GM06990 (cell line): Measurements from ENCODE around the gene KRTCAP3.

Experiments
- DNase-seq: peaks from one replicate; pipeline ENCODE4 v3.0.0-alpha.2; 2011; ENCODE audit not compliant: insufficient read length; ENCODE audit errors: extremely low read depth
- H3K27me3 ChIP-seq: replicated peaks from 2 replicates; pipeline ENCODE4 v1.6.0; 2011; ENCODE audit warnings: low read length; ENCODE audit not compliant: control insufficient read depth, insufficient read depth
- H3K36me3 ChIP-seq: 2 replicates; pipeline ENCODE4 v1.5.1; 2011; ENCODE audit warnings: low read length; ENCODE audit not compliant: control insufficient read depth, insufficient read depth
- H3K4me3 ChIP-seq: replicated peaks from 2 replicates; pipeline ENCODE4 v1.5.1; 2011; ENCODE audit warnings: low read depth, mild to moderate bottlenecking, control low read depth, low read length
- CTCF ChIP-seq: IDR thresholded peaks from 2 replicates; pipeline ENCODE4 v1.5.1; 2011; ENCODE audit warnings: low read length, control low read depth, mild to moderate bottlenecking, inconsistent platforms; ENCODE audit not compliant: insufficient read depth, poor library complexity, severe bottlenecking

Gene KRTCAP3

GRCh38 chr2:27446057-27446456 lies 3.9 kb downstream of the KRTCAP3 start:
- Histone ChIP-seq H3K4me3 (no peak overlapping the region), H3K27me3 (no peaks in the 10 kb centered on the region), H3K36me3 (peaks cover 22% of the 10 kb centered on the region)
- no peak for TF ChIP-seq CTCF
- DNase-seq: no peak

GRCh38 chr2:27448381-27448780 lies 6.2 kb downstream of the KRTCAP3 start:
- Histone ChIP-seq H3K4me3 (no peak overlapping the region), H3K36me3 (peaks cover 7% of the 10 kb centered on the region), H3K27me3 (no peaks in the 10 kb centered on the region)
- no peak for TF ChIP-seq CTCF
- no peak for DNase-seq

- Histone ChIP-seq H3K36me3 (no peaks in the 10 kb centered on the region), H3K27me3 (no peaks in the 10 kb centered on the region), H3K4me3 (no peak overlapping the region)
- no peak for DNase-seq
- no peak for TF ChIP-seq CTCF
These were observed 8.9 kb downstream of the KRTCAP3 start for GRCh38 chr2:27451095-27451494.

- TF ChIP-seq CTCF: no peak
- no peaks in the 10 kb centered on the region for H3K27me3 ChIP-seq
- no peak for DNase-seq
- H3K4me3 ChIP-seq: no peak overlapping the region
- H3K36me3 ChIP-seq: no peaks in the 10 kb centered on the region; the same call in 1 of the 2 replicates
These were observed 11.8 kb downstream of the KRTCAP3 start for GRCh38 chr2:27453968-27454367.

GRCh38 chr2:27461118-27461517 lies 18.9 kb downstream of the KRTCAP3 start:
- no peak for DNase-seq
- Histone ChIP-seq H3K36me3 (peaks cover 1% of the 10 kb centered on the region), H3K4me3 (no peak overlapping the region), H3K27me3 (no peaks in the 10 kb centered on the region)
- TF ChIP-seq CTCF: no peak

- TF ChIP-seq CTCF: no peak
- DNase-seq: no peak
- no peak overlapping the region for H3K4me3 ChIP-seq
- H3K36me3 ChIP-seq: 0 out of 2 replicates have a peak, but pooled peaks cover 1% of the 10 kb centered on the region
- no peaks in the 10 kb centered on the region for H3K27me3 ChIP-seq
These were observed 22.3 kb downstream of the KRTCAP3 start for GRCh38 chr2:27464443-27464842.
